Spleen (tissue), 7 donors: ENCODE results near the gene PPP1R9B.

Source experiments
- POLR2A ChIP-seq, 3 donors: fragments of 450-650 bp; IDR thresholded peaks; one replicate each; pipeline ENCODE4 v1.5.1; 2017; ENCODE audit warnings: antibody characterized with exemption in 3 of 3, mild to moderate bottlenecking in 1 of 3
- POLR2AphosphoS5 ChIP-seq, 3 donors: sonication (generic); formaldehyde crosslinking; IDR thresholded peaks; one replicate each; pipeline ENCODE4 v1.5.1; 2017; ENCODE audit warnings: antibody characterized with exemption in 3 of 3
- TF ChIP-seq, protein P1 (sequence below), 11 experiments: fragments of 200-600 bp in 7 of 11; fragments of 450-650 bp in 4 of 11; sonication (generic) in 4 of 11; IDR thresholded peaks in 8 of 11; conservative IDR thresholded peaks in 3 of 11; 1 replicate in 7 of 11; 2 replicates in 4 of 11; pipeline versions ENCODE4 v1.4.0 to v1.8.0; 2016 to 2021; ENCODE audit warnings: antibody characterized with exemption in 11 of 11, inconsistent platforms in 4 of 11, mild to moderate bottlenecking in 1 of 11
- donor health status: DM: no; HTN: no; CAD: no; lungs with moderate emphysema.
- donor health status: DM: no; HTN: no; CAD: no.
- donor health status: DM: no; HTN: no; CAD: no.

DNA sequence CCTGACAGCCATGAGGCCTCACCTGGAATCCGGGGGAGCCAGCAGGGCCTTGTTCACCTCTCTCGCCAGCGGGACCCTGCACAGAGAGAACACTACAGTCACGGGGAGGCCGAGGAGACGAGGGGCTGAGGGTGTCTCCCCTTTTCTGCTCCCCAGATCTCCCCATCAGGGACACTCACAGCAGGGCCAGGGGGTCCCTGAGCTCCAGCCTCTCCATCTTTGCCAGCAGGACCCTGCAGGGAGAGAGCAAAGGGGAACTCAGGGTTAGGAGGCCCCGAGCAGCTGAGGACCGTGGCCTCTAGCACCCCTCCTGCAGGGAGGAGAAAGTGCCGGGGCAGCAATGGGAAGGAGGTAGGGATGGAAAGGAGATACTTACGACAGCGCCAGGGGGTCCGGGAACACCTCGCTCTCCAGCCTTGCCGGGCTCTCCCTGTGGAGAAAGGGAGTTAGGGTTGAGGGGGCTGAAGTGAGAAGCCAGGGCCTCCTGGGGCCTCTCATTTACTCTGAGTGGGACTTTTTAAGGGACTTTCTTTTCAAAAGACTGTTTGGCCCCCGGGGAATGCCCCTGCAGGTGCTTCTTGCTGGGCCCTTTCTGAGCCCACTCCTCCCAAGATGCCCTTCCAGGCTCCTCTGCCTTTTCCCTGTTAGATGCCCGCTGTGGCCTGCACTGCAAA is 42.3 kb upstream of the PPP1R9B start:
- TF ChIP-seq, protein P1, sequence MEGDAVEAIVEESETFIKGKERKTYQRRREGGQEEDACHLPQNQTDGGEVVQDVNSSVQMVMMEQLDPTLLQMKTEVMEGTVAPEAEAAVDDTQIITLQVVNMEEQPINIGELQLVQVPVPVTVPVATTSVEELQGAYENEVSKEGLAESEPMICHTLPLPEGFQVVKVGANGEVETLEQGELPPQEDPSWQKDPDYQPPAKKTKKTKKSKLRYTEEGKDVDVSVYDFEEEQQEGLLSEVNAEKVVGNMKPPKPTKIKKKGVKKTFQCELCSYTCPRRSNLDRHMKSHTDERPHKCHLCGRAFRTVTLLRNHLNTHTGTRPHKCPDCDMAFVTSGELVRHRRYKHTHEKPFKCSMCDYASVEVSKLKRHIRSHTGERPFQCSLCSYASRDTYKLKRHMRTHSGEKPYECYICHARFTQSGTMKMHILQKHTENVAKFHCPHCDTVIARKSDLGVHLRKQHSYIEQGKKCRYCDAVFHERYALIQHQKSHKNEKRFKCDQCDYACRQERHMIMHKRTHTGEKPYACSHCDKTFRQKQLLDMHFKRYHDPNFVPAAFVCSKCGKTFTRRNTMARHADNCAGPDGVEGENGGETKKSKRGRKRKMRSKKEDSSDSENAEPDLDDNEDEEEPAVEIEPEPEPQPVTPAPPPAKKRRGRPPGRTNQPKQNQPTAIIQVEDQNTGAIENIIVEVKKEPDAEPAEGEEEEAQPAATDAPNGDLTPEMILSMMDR (IDR thresholded peaks at IDR 0.05 in 8 of 11, conservative IDR thresholded peaks at IDR 0.05 in 3 of 11), result no peak
- TF ChIP-seq POLR2A (IDR thresholded peaks at IDR 0.05) (no peak), POLR2AphosphoS5 (IDR thresholded peaks at IDR 0.05) (no peak)
